ENCODE data around the gene ZNF470. TPM values are rescaled to one million over a fixed set of nuclear protein-coding genes. Genes with fewer than 3 reads are reported as not detected.

ZNF470 gene
- total and polyA plus RNA-seq, 5 donors from 2014 or later: 0.84 to 3.4 (median 1.6) TPM

DNA sequence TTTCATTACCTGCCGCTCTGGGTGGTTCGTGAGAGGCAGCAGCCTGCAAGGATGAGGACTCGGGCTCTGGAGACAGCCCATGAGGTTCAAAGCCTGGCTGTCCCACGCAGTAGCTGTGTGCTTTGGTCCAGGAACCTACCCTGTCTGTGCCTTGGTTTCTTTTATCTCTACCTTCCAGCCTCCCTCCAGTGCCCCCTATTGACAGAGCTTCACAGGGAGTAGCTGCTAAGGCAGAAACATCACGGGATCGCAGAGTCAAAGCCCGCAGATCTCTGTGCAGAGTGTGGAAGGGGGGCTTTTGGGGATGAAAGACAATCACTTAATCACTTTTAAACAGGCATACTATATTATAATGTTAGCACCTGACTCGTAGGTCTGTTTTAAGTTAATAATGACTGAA lies 44.0 kb downstream of the ZNF470 start:
- Histone ChIP-seq H3K36me3 (ENCODE audit: control insufficient read depth, insufficient read depth, low read length) (peaks cover 40% of the 10 kb centered on the region), H3K4me1 (ENCODE audit: control insufficient read depth, insufficient read depth, low read length, poor library complexity, severe bottlenecking) (no peaks in the 10 kb centered on the region), H3K27me3 (ENCODE audit: control insufficient read depth, insufficient read depth, low read length) (no peaks in the 10 kb centered on the region), H3K27ac (ENCODE audit: insufficient read depth, low read length, poor library complexity, severe bottlenecking) (no peak overlapping the region), H3K4me3 (ENCODE audit: low read depth, low read length) (no peak overlapping the region), H3K9me3 (ENCODE audit: control insufficient read depth in 2 of 2, low read length in 2 of 2) (peaks cover 93 to 100% of the 10 kb centered on the region in 2 experiments)
- H3K27me3 Mint-ChIP-seq: no peaks in the 10 kb centered on the region
- peaks cover 73% of the 10 kb centered on the region for H3K36me3 Mint-ChIP-seq
- no peak overlapping the region for H3K27ac Mint-ChIP-seq
- H3K9me3 Mint-ChIP-seq: peaks cover 0 to 93% (median 51%) of the 10 kb centered on the region in 7 donors
- DNase-seq (no peak), ATAC-seq (ENCODE audit: low read depth in 2 of 2) (no peak)
- no peak overlapping the region for H3K4me3 Mint-ChIP-seq
- no peaks in the 10 kb centered on the region for H3K4me1 Mint-ChIP-seq

DNA sequence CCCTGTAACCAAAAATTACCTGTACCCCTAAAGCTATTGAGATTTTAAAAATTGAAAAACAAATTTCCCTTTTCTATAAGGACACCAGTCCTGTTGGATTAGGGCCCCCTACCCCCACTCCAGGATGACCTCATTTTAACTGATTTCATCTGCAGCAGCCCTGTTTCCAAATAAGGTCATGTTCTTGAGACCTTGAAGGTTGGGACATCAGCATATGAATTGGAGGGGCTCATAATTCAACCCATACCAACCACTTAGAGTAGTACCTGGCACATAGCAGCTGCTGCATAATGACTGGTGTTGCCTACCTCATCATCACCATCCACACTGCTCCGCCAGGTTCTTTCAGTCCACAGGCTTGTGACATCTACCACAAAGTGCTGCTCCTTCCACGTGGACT lies 45.5 kb downstream of the ZNF470 start:
- ATAC-seq (ENCODE audit: low read depth in 2 of 2): no peak
- H3K4me3 Mint-ChIP-seq: no peak overlapping the region

DNA sequence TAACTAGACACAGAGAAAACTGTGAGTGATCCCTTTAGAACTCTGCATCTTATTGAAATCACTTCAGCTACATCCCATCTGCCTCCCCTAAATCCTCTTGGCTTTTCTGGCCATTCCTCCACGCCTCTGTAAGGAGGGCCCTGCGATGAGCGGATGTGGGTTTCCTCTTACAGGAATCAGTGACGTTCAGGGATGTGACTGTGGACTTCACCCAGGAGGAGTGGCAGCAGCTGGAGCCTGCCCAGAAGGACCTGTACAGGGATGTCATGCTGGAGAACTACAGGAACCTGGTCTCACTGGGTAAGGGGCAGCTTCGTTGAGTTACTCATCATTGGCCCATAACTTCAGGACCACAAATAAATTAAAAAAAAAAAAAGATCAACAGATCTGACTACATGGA lies 46.4 kb downstream of the ZNF470 start:
- no peak for ATAC-seq (ENCODE audit: low read depth in 2 of 2)

More for the DNA sequence above, 45.5 kb downstream of the ZNF470 start:
- H3K9me3 ChIP-seq (ENCODE audit: control insufficient read depth in 2 of 2, low read length in 2 of 2): peaks cover 92 to 100% of the 10 kb centered on the region in 2 experiments
- peaks cover 48% of the 10 kb centered on the region for H3K36me3 ChIP-seq (ENCODE audit: control insufficient read depth, insufficient read depth, low read length)
- Mint-ChIP-seq H3K27me3 (no peaks in the 10 kb centered on the region), H3K36me3 (peaks cover 82% of the 10 kb centered on the region), H3K4me1 (no peaks in the 10 kb centered on the region), H3K9me3 (peaks cover 0 to 96% (median 50%) of the 10 kb centered on the region in 7 donors), H3K27ac (no peak overlapping the region)
- H3K4me3 ChIP-seq (ENCODE audit: low read depth, low read length): no peak overlapping the region
- H3K4me1 ChIP-seq (ENCODE audit: control insufficient read depth, insufficient read depth, low read length, poor library complexity, severe bottlenecking): no peaks in the 10 kb centered on the region
- no peaks in the 10 kb centered on the region for H3K27me3 ChIP-seq (ENCODE audit: control insufficient read depth, insufficient read depth, low read length)
- no peak for DNase-seq
- no peak overlapping the region for H3K27ac ChIP-seq (ENCODE audit: insufficient read depth, low read length, poor library complexity, severe bottlenecking)

DNA sequence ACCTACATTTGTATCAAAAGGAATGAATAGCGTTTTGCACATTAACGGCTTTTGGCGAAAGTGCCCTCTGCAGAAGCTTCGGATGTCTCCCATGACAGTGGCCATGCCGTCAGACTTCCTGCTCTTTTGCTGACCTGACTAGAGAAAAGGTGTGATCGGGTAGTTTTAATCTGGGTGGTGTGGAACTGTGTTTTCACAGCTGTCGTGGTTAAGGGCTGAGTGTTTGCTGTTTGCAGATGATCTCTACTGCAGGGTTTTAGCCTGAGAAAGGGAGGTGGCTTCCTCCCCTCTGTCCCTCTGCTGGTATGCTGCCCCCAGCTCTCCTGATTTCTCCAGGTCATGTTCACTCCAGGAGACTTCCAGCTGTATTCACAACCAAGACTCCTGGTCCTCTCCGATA lies 50.3 kb downstream of the ZNF470 start:
- no peak overlapping the region for H3K27ac ChIP-seq (ENCODE audit: insufficient read depth, low read length, poor library complexity, severe bottlenecking)
- peaks cover 45% of the 10 kb centered on the region for H3K36me3 ChIP-seq (ENCODE audit: control insufficient read depth, insufficient read depth, low read length)
- no peaks in the 10 kb centered on the region for H3K27me3 ChIP-seq (ENCODE audit: control insufficient read depth, insufficient read depth, low read length)
- Mint-ChIP-seq H3K27me3 (no peaks in the 10 kb centered on the region), H3K4me3 (no peak overlapping the region), H3K36me3 (peaks cover 67% of the 10 kb centered on the region), H3K9me3 (peaks cover 0 to 89% (median 36%) of the 10 kb centered on the region in 7 donors), H3K27ac (no peak overlapping the region), H3K4me1 (peaks cover 0 to 2% (median 0%) of the 10 kb centered on the region in 4 donors)
- no peaks in the 10 kb centered on the region for H3K4me1 ChIP-seq (ENCODE audit: control insufficient read depth, insufficient read depth, low read length, poor library complexity, severe bottlenecking)
- no peak overlapping the region for H3K4me3 ChIP-seq (ENCODE audit: low read depth, low read length)
- ATAC-seq (ENCODE audit: low read depth in 2 of 2) (no peak), DNase-seq (no peak)
- peaks cover 75 to 97% of the 10 kb centered on the region in 2 experiments for H3K9me3 ChIP-seq (ENCODE audit: control insufficient read depth in 2 of 2, low read length in 2 of 2)

More for the DNA sequence above, 46.4 kb downstream of the ZNF470 start:
- no peaks in the 10 kb centered on the region for H3K4me1 Mint-ChIP-seq
- H3K4me3 ChIP-seq (ENCODE audit: low read depth, low read length): no peak overlapping the region
- no peak overlapping the region for H3K27ac Mint-ChIP-seq
- no peaks in the 10 kb centered on the region for H3K27me3 Mint-ChIP-seq
- H3K36me3 ChIP-seq (ENCODE audit: control insufficient read depth, insufficient read depth, low read length): peaks cover 53% of the 10 kb centered on the region
- H3K9me3 ChIP-seq (ENCODE audit: control insufficient read depth in 2 of 2, low read length in 2 of 2): peaks cover 90 to 99% of the 10 kb centered on the region in 2 experiments
- DNase-seq: no peak
- H3K27me3 ChIP-seq (ENCODE audit: control insufficient read depth, insufficient read depth, low read length): no peaks in the 10 kb centered on the region
- no peak overlapping the region for H3K27ac ChIP-seq (ENCODE audit: insufficient read depth, low read length, poor library complexity, severe bottlenecking)
- H3K36me3 Mint-ChIP-seq: peaks cover 81% of the 10 kb centered on the region
- peaks cover 0 to 95% (median 50%) of the 10 kb centered on the region in 7 donors for H3K9me3 Mint-ChIP-seq
- no peaks in the 10 kb centered on the region for H3K4me1 ChIP-seq (ENCODE audit: control insufficient read depth, insufficient read depth, low read length, poor library complexity, severe bottlenecking)
- no peak overlapping the region for H3K4me3 Mint-ChIP-seq

DNA sequence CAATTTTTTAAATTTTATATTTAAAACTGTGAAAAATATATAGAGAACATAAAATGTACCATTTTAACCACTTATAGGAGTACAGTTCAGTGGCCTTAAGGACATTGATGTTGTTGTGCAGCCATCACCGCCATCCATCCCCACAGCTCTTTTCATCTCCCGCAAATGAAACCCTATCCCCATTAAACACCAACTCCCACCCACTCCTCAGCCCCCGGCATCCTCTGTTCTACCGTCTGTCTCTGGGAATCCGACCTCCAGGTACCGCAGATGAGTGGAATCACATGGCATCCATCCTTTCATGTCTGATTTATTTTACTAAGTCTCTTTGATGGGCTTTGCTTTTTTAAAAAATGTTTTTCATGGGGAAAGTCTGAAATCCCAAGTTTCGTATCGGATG lies 51.9 kb downstream of the ZNF470 start:
- H3K9me3 ChIP-seq (ENCODE audit: control insufficient read depth in 2 of 2, low read length in 2 of 2): peaks cover 70 to 97% of the 10 kb centered on the region in 2 experiments

DNA sequence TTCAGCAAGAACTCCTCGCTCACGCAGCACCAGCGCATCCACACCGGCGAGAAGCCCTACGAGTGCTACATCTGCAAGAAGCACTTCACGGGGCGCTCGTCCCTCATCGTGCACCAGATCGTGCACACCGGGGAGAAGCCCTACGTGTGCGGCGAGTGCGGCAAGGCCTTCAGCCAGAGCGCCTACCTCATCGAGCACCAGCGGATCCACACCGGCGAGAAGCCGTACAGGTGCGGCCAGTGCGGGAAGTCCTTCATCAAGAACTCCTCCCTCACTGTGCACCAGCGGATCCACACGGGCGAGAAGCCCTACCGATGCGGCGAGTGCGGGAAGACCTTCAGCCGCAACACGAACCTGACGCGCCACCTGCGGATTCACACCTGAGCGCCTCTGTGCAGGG lies 55.1 kb downstream of the ZNF470 start:
- H3K4me1 Mint-ChIP-seq: peaks cover 0 to 2% (median 0%) of the 10 kb centered on the region in 4 donors
- H3K4me3 ChIP-seq (ENCODE audit: low read depth, low read length): no peak overlapping the region
- no peak overlapping the region for H3K27ac ChIP-seq (ENCODE audit: insufficient read depth, low read length, poor library complexity, severe bottlenecking)
- ATAC-seq (ENCODE audit: low read depth in 2 of 2) (no peak), DNase-seq (no peak)
- no peak overlapping the region for H3K4me3 Mint-ChIP-seq
- no peaks in the 10 kb centered on the region for H3K27me3 Mint-ChIP-seq
- H3K36me3 Mint-ChIP-seq: peaks cover 41% of the 10 kb centered on the region
- H3K27ac Mint-ChIP-seq: no peak overlapping the region
- H3K9me3 ChIP-seq (ENCODE audit: control insufficient read depth in 2 of 2, low read length in 2 of 2): peaks cover 47 to 94% of the 10 kb centered on the region in 2 experiments
- peaks cover 27% of the 10 kb centered on the region for H3K36me3 ChIP-seq (ENCODE audit: control insufficient read depth, insufficient read depth, low read length)
- peaks cover 1 to 66% (median 33%) of the 10 kb centered on the region in 7 donors for H3K9me3 Mint-ChIP-seq
- H3K27me3 ChIP-seq (ENCODE audit: control insufficient read depth, insufficient read depth, low read length): no peaks in the 10 kb centered on the region
- H3K4me1 ChIP-seq (ENCODE audit: control insufficient read depth, insufficient read depth, low read length, poor library complexity, severe bottlenecking): no peaks in the 10 kb centered on the region

More for the DNA sequence above, 51.9 kb downstream of the ZNF470 start:
- DNase-seq (no peak), ATAC-seq (ENCODE audit: low read depth in 2 of 2) (no peak)
- no peak overlapping the region for H3K4me3 ChIP-seq (ENCODE audit: low read depth, low read length)
- no peak overlapping the region for H3K27ac ChIP-seq (ENCODE audit: insufficient read depth, low read length, poor library complexity, severe bottlenecking)
- Mint-ChIP-seq H3K9me3 (peaks cover 4 to 82% (median 31%) of the 10 kb centered on the region in 7 donors), H3K27me3 (no peaks in the 10 kb centered on the region), H3K27ac (no peak overlapping the region), H3K4me1 (peaks cover 0 to 2% (median 0%) of the 10 kb centered on the region in 4 donors), H3K36me3 (peaks cover 62% of the 10 kb centered on the region), H3K4me3 (no peak overlapping the region)
- no peaks in the 10 kb centered on the region for H3K4me1 ChIP-seq (ENCODE audit: control insufficient read depth, insufficient read depth, low read length, poor library complexity, severe bottlenecking)
- H3K36me3 ChIP-seq (ENCODE audit: control insufficient read depth, insufficient read depth, low read length): peaks cover 41% of the 10 kb centered on the region
- no peaks in the 10 kb centered on the region for H3K27me3 ChIP-seq (ENCODE audit: control insufficient read depth, insufficient read depth, low read length)

DNA sequence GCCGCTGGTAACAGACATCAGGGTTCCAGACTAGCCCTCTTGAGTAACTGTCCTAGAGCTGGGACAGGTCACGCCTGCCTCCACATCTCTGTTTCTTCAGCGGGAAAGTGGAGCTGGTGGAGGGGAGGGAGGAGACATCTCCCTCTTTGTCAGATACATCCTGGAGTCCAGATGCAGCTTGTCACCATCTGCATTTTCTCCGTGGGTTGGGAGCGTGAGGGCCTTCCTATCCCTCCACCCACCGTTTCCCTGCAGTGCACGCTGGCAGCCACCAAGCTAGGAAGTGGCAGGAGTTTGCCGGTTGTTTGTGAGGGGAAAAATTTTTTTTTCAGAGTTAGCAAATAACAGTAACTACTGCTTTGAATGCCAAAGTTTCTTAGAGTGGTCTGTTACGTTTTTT lies 55.7 kb downstream of the ZNF470 start:
- Mint-ChIP-seq H3K9me3 (peaks cover 1 to 66% (median 29%) of the 10 kb centered on the region in 7 donors), H3K27ac (no peak overlapping the region), H3K4me3 (no peak overlapping the region), H3K4me1 (peaks cover 0 to 2% (median 0%) of the 10 kb centered on the region in 4 donors), H3K36me3 (peaks cover 34% of the 10 kb centered on the region), H3K27me3 (no peaks in the 10 kb centered on the region)
- ATAC-seq (ENCODE audit: low read depth in 2 of 2) (no peak), DNase-seq (no peak)
- peaks cover 41 to 94% of the 10 kb centered on the region in 2 experiments for H3K9me3 ChIP-seq (ENCODE audit: control insufficient read depth in 2 of 2, low read length in 2 of 2)
- H3K27ac ChIP-seq (ENCODE audit: insufficient read depth, low read length, poor library complexity, severe bottlenecking): no peak overlapping the region
- H3K36me3 ChIP-seq (ENCODE audit: control insufficient read depth, insufficient read depth, low read length): peaks cover 21% of the 10 kb centered on the region
- H3K4me1 ChIP-seq (ENCODE audit: control insufficient read depth, insufficient read depth, low read length, poor library complexity, severe bottlenecking): no peaks in the 10 kb centered on the region
- H3K27me3 ChIP-seq (ENCODE audit: control insufficient read depth, insufficient read depth, low read length): no peaks in the 10 kb centered on the region
- no peak overlapping the region for H3K4me3 ChIP-seq (ENCODE audit: low read depth, low read length)

DNA sequence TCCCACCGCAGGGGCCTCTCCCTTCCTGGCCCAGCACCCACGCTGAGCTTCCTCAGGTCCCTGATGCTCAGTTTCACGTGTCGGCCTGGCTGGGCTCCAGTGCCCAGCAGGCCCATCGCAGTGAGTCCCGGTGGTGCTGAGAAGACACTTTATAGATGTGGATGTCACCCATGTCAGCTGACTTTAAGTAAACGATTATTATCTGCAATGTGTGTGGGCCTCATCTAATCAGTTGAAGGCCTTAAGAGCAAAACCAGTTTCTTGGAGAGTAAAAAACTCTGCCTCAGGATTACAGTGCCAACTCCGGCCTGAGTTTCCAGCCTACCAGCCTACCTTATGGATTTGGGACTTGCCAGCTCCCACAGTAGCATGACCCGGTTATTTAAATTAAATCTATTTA lies 58.4 kb downstream of the ZNF470 start:
- Histone ChIP-seq H3K27me3 (ENCODE audit: control insufficient read depth, insufficient read depth, low read length) (no peaks in the 10 kb centered on the region), H3K9me3 (ENCODE audit: control insufficient read depth in 2 of 2, low read length in 2 of 2) (peaks cover 35 to 95% of the 10 kb centered on the region in 2 experiments), H3K4me3 (ENCODE audit: low read depth, low read length) (no peak overlapping the region), H3K4me1 (ENCODE audit: control insufficient read depth, insufficient read depth, low read length, poor library complexity, severe bottlenecking) (no peaks in the 10 kb centered on the region), H3K36me3 (ENCODE audit: control insufficient read depth, insufficient read depth, low read length) (peaks cover 17% of the 10 kb centered on the region), H3K27ac (ENCODE audit: insufficient read depth, low read length, poor library complexity, severe bottlenecking) (no peak overlapping the region)
- Mint-ChIP-seq H3K4me1 (peaks cover 0 to 2% (median 0%) of the 10 kb centered on the region in 4 donors), H3K36me3 (peaks cover 26% of the 10 kb centered on the region), H3K27ac (no peak overlapping the region), H3K4me3 (no peak overlapping the region), H3K27me3 (no peaks in the 10 kb centered on the region), H3K9me3 (peaks cover 2 to 69% (median 24%) of the 10 kb centered on the region in 7 donors)
- ATAC-seq (ENCODE audit: low read depth in 2 of 2) (no peak), DNase-seq (no peak)

Measured in CD4-positive, CD25-positive, alpha-beta regulatory T cell (primary cell).